Vagina (tissue), 2 donors: Measurements from ENCODE around the gene HDAC10.

Source experiments
- POLR2A ChIP-seq, 2 donors: fragments of 450-650 bp; IDR thresholded peaks; one replicate each; pipeline ENCODE4 v1.6.1; 2017; ENCODE audit warnings: antibody characterized with exemption in 2 of 2, mild to moderate bottlenecking in 2 of 2, moderate library complexity in 2 of 2
- POLR2AphosphoS5 ChIP-seq, 2 donors: sonication (generic); formaldehyde crosslinking; IDR thresholded peaks; one replicate each; pipeline ENCODE4 v1.9.0; 2017; ENCODE audit warnings: antibody characterized with exemption in 2 of 2, mild to moderate bottlenecking in 2 of 2, low read depth in 1 of 2; ENCODE audit not compliant: insufficient read depth in 1 of 2
- TF ChIP-seq, protein P1 (sequence below), 3 experiments: fragments of 450-650 bp in 2 of 3; fragments of 200-600 bp in 1 of 3; sonication (generic) in 1 of 3; IDR thresholded peaks; one replicate each; pipeline ENCODE4 v1.5.1; 2017 to 2019; ENCODE audit warnings: antibody characterized with exemption in 3 of 3, mild to moderate bottlenecking in 2 of 3, moderate library complexity in 2 of 3

DNA sequence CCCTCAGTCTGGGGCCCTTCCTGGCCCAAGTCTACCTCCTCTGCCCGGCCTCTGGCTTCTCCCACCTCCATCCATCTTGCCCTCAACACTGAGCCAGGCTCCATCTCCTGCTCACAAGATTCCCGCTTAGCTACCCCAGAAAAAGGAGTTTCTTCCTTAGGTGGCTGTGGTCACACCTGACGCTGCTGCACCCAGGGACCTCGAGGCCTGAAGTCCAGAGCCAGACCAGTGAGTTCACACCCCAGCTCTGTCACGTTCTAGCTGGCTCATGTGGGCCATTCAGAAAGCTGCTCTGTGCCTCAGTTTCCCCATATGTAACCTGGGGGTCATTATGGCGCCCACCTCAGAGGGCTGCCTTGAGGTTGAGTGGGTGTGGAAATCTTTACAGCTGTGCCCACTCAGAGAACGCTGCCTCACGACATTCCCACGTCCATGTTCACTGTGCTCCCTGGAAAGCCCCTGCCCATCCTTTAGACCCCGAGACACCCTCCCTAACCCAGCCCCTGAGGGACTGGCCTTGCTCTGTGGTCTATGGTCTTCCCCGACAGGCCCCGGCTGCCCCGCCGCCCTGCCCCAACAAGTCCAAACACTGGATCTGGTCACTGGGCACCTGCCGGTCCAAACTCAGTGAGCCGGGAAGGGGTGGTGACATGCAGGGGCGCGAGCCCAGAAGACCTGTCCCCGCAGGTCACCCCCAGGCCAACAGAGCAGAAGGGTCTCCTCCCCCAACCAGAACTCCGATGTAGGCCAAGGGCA, 46.6 kb upstream of the HDAC10 start:
- TF ChIP-seq POLR2A (IDR thresholded peaks at IDR 0.05) (no peak), POLR2AphosphoS5 (IDR thresholded peaks at IDR 0.05; ENCODE audit: insufficient read depth in 1 of 2, low read depth in 1 of 2) (no peak)
- TF ChIP-seq, protein P1, sequence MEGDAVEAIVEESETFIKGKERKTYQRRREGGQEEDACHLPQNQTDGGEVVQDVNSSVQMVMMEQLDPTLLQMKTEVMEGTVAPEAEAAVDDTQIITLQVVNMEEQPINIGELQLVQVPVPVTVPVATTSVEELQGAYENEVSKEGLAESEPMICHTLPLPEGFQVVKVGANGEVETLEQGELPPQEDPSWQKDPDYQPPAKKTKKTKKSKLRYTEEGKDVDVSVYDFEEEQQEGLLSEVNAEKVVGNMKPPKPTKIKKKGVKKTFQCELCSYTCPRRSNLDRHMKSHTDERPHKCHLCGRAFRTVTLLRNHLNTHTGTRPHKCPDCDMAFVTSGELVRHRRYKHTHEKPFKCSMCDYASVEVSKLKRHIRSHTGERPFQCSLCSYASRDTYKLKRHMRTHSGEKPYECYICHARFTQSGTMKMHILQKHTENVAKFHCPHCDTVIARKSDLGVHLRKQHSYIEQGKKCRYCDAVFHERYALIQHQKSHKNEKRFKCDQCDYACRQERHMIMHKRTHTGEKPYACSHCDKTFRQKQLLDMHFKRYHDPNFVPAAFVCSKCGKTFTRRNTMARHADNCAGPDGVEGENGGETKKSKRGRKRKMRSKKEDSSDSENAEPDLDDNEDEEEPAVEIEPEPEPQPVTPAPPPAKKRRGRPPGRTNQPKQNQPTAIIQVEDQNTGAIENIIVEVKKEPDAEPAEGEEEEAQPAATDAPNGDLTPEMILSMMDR (IDR thresholded peaks at IDR 0.05) = no peak
